NCI-H146 treated with DMSO at 0.1 percent for 48 hours (cell line): ENCODE data around the gene ABHD11.
"Not testable (repeated sequence)": the region's sequence is repeated elsewhere in the genome, so short reads cannot be mapped to it uniquely, and the experiment has no call there.

ENCODE experiments used
- DNase-seq: peaks from one replicate; lab custom pipeline; 2025; ENCODE audit not compliant: unreplicated experiment; lab: John Stamatoyannopoulos, UW

The ABHD11 gene

DNA sequence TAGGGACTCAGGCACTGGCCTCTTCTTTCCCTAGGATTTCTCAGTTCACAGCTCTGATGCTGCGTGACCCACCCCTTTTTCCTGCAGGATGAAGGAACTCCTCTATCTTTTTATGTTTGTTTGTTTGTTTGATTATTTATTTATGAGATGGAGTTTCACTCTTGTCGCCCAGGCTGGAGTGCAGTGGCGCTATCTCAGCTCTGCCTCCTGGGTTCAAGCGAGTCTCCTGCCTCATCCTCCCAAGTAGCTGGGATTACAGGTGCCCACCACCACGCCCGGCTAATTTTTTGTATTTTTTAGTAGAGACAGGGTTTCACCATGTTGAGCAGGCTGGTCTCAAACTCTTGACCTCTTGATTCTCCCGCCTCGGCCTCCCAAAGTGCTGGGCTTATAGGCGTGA is 18.2 kb downstream of the ABHD11 start:
- not testable (repeated sequence) for DNase-seq

- DNase-seq, result no peak
These were observed 18.8 kb downstream of the ABHD11 start for GRCh38 chr7:73719806-73720169.

DNA sequence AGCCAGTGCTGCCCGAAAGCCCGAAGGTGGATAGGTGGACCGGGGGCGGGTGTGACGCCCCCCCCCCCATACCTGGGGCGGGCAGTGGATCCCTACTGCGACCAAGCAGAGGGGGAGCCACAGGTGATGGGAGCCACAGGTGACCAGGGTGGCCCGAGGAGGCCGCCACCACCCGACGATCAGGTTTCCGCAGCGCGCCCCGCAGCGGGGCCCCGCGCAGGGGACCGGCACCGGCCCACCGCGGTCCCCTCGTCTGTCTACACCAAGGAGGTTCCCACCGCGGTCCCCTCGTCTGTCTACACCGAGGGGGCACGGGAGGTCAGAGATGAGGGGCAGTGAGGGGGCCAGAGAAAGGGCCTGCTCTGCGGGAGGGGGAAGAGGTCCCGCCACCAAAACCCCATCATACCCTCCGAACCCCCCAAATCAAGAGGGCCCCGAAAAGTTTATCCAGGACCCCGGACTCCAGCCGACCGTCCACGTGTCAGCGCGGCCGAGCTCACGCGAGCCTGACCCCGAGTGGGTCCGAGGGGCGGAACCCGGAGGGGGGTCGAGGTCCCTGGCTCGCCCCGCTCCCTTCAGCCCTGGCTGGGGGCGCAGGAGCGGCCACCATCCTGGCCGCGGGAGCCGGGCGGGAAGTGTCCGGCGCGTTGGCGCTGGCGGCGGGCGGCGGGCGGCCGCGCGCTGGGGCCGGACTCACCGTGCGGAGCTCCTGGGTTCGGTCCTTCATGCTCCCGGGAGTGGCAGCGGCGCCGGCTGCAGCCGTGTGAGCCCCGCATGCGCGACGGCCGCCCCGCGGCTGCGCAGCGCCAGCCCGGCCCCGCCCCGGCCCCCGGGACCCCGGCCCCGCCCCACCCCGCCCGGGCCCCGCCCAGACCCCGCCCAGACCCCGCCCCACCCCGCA is 19.4 kb downstream of the ABHD11 start, which contains the start of gene STX1A:
Gene STX1A, minus strand, starts transcription at position 765 of the 901 bp plus-strand sequence. Its CDS starts 38 bp downstream, at position 727.
- peak; percentile 28 for DNase-seq

GRCh38 chr7:73718438-73718881 is 20.1 kb downstream of the ABHD11 start:
- no peak for DNase-seq

- no peak for DNase-seq
These were observed 20.6 kb downstream of the ABHD11 start for GRCh38 chr7:73717991-73718405.

GRCh38 chr7:73717025-73717807 is 21.4 kb downstream of the ABHD11 start:
- DNase-seq, result no peak

DNA sequence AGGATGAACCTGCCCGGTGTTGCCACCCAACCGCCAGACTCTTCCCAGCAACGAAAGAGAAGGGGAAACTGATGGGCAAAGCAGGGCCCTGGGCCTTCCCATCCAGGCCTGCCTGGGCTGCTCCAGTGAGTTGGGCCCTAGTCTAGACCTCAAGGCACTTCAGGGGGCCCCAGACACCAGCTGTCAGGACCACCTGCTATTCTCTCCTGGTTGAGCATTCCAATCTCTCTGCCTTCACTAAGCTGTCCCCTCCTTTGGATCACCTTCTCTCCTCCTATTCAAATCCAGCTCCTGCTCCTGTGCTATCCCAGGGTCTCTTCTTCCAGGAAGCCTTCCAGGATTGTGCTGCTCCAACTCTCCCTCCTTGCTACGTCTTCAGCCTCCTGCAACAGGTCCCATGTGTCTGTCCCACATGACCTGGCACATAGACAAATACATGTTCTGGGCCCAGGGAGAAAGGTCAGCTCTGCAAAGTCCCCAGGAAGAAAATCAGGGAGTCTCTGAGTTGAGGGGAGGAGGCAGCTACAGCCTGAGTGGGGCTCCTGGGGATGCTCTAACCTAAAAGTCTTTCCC is 22.2 kb downstream of the ABHD11 start:
- no peak for DNase-seq

DNA sequence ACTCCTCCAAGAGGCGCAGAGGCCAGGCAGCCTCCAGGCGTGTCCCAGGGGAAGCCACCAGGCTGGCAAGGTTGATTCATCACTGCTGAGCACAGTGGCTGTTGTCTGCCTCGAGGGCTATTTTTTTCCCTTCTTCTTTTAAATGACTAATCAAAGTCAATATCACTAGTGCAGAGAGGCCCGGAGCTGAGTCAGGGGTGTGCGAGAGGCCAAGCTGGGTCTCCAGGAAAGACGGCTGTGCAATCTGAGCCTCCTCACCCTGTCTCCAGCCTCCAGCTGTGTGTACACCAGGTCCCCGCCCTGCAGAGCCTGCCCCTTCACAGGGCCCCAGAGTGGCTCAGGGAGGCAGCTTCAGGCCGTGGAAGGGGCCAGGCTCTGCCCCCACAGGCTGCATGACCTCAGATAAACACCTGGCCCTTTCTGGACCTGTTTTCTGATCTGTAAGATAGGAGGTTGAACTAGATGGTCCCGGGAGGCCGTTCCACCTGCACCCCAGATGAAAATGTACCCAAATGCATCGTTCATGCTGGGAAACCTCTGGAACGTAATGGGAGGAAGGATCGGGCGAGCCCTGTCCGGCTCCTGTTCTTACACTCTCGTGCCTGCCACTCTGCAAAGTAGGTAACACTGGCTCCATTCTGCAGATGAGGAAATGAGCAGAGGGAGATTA is 22.8 kb downstream of the ABHD11 start:
- DNase-seq, result peak; percentile 93

DNA sequence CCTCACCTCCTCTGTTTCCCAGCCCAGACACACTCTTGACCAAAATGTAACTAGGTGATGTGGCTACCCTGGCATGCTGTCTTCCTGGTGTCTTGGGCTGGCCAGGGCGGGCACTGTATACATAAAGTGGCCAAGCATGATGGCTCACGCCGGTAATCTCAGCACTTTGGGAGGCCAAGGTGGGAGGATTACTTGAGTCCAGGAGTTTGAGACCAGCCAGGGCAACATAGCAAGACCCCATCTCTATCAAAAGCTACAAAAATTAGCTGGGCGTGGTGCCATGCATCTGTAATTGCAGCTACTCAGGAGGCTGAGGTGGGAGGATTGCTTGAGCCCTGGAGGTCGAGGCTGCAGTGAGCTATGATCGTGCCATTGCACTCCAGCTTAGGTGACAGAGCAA is 25.3 kb downstream of the ABHD11 start:
- not testable (repeated sequence) for DNase-seq

GRCh38 chr7:73712773-73713172 is 25.8 kb downstream of the ABHD11 start:
- DNase-seq, result no peak

- DNase-seq, result no peak
These were observed 29.5 kb downstream of the ABHD11 start for GRCh38 chr7:73708961-73709549.

DNA sequence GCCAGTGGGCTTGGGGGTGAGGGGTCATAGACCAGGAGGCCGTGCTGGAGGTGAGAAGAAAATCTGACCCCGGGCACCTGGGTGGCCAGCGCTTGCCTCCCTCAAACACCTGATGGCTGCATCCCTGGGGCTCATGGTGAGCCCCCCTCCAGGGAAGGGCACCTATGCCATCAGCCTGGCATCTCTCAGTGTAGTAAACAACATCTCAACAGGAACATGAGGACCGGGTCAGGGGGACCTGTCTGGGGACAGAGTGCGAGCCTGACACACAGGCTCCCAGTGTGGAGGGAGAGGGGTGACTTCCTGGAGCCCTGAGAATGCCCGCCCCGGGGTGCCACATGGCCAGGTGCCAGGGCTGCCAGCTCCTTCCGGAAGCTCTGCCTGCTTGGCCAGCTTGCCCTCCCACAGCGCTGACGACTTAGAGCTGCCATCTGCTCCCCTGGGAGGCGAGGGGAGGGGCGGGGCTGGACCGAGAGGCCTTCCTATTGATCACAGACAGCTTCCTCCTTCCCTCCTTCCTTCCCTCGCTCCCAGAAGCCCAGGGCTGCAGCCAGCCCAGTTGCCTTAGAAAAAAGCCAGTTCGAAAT is 31.5 kb downstream of the ABHD11 start:
- DNase-seq, result no peak

GRCh38 chr7:73706126-73707044 is 32.2 kb downstream of the ABHD11 start:
- no peak for DNase-seq

GRCh38 chr7:73705551-73705920 is 33.1 kb downstream of the ABHD11 start:
- DNase-seq, result no peak

DNA sequence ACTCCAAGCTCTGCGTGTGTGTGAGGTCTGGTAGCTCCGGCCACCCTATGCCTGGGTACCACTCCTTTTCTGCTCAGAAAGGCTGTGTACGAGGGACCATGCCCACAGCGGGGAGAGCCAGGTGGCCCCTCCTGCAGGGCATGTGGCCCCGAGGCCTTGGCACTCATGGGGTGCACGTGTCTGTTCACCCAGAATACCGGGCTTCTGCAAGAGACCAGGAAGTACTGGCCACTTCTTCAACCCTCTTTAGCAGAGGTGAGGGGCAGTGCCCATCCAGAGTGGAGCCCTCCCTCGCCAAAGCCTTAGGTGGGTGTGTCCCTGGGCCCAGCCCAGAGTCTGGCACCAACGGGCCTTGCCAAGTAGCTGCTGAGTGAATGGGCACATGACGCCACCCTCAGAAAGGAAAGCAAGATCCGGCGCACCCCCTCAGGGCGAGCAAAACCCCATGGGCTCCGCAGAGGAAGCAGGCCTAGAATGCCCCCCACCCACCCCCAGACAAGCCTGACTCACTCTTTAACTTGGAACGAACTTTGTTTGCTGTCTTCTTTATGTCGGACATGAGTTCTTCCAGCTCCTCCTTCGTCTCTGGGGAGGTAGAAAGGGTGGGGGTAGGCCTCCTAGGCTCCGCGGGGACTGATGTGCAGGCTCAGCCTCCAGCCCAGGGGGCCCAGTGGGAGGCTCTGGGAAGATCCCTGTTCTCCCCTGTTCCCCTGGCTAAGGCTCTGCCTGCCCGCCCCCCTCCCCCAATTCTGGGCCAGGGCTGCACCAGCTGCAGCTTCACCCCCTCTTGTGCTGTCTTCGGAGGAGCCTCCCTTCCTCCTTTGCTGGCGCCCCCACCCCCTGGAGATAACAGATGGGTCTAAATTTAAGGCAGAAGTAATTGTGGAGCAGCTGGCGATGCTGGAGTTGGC is 33.7 kb downstream of the ABHD11 start:
- no peak for DNase-seq

- no peak for DNase-seq
These were observed 34.6 kb downstream of the ABHD11 start for GRCh38 chr7:73703757-73704639.

DNA sequence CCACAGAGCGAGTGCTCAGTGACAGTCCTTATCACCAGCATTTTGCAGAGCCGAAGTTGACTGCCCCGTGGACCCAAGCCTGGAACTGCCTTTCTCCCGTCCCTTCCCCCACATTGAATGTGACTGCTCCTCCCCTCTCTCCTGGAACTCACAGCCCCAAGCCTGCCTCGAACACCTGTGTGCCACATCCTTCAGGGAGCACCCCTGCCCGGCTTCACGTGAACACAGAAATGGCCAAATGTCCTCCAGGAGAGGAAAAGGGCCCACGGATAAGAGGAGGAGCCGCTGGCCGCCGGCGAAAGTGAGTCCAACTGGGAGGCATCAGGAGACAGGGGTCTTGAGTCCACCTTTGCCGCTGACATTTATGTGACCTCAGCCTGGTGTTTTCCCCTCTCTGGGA is 35.4 kb downstream of the ABHD11 start:
- no peak for DNase-seq
